ENCODE results near the gene CHADL. TPM values are rescaled to one million over a fixed set of nuclear protein-coding genes. Genes with fewer than 3 reads are reported as not detected.

Gene CHADL
- total and polyA plus RNA-seq, 2 of the 8 experiments (the other 6 are each of a cell fraction or from before 2014, with no cell fraction given): 0.78 to 1.4 TPM

GRCh38 chr22:41191467-41191866 is 49.3 kb downstream of the CHADL start:
- CTCF ChIA-PET (ENCODE audit: partially characterized antibody): interaction anchor here (1.4 to 3.4 kb wide), 5 partner anchors 9 to 46 kb away, joined by 4 to 17 read pairs (median 10); no protein-coding TSS in a partner anchor
- 79% methylated on average over 2 of the region's 2 CpGs; no CpG with 5 or more reads in 1 of the 2 experiments for WGBS, 2 experiments (ENCODE audit: extremely low coverage in 1 of 2, insufficient coverage in 1 of 2, insufficient read length in 1 of 2, insufficient replicate concordance in 2 of 2, low coverage in 1 of 2, low lambda C conversion rate in 2 of 2, missing lambda C conversion rate in 1 of 2)
- FAIRE-seq: no peak

More at GRCh38 chr22:41191467-41191866, 49.3 kb downstream of the CHADL start:
- no peak overlapping the region for H4K91ac ChIP-seq (replicated peaks; ENCODE audit: insufficient read length, low read length)
- no peak overlapping the region for H2AK5ac ChIP-seq (ENCODE audit: low read depth, low read length)
- no peak overlapping the region for H4K8ac ChIP-seq (ENCODE audit: extremely low read depth, insufficient read depth, low read length)
- H3K18ac ChIP-seq (ENCODE audit: extremely low read depth, low read length): no peak overlapping the region
- H3K27ac ChIP-seq (ENCODE audit: low read depth, low read length): no peak overlapping the region
- H3K27me3 ChIP-seq (replicated peaks in 1 of 4; ENCODE audit: control insufficient read depth in 3 of 4, extremely low read depth in 1 of 4, insufficient read depth in 3 of 4, low read length in 3 of 4): peaks cover 0 to 1% (median under 1%) of the 10 kb centered on the region in 4 experiments; a peak in 6 of 7 replicates
- no peaks in the 10 kb centered on the region; a peak in 1 of 8 replicates for H3K36me3 ChIP-seq (ENCODE audit: control insufficient read depth in 2 of 4, insufficient read depth in 4 of 4, low read length in 3 of 4)
- no peak overlapping the region for H3K23ac ChIP-seq (ENCODE audit: insufficient read length)
- no peak overlapping the region for H3K4me2 ChIP-seq (ENCODE audit: insufficient read depth in 1 of 2, low read depth in 2 of 2, low read length in 2 of 2)
- no peak for DNase-seq (ENCODE audit: low read depth in 1 of 2, low spot score in 2 of 2)
- no peak overlapping the region for H2BK5ac ChIP-seq (ENCODE audit: low read depth, low read length)
- peaks cover 2% of the 10 kb centered on the region; the same call in 1 of the 2 replicates for H3K23me2 ChIP-seq (ENCODE audit: low read depth, low read length)
- H4K20me1 ChIP-seq (replicated peaks in 1 of 2; ENCODE audit: control insufficient read depth in 1 of 2, insufficient read depth in 2 of 2, low read length in 2 of 2): no peaks in the 10 kb centered on the region
- no peak overlapping the region for H3K14ac ChIP-seq (ENCODE audit: insufficient read length)
- H3K9ac ChIP-seq (replicated peaks in 1 of 4; ENCODE audit: extremely low read depth in 1 of 4, low read depth in 3 of 4, low read length in 3 of 4): no peak overlapping the region
- H3K79me2 ChIP-seq (ENCODE audit: control insufficient read depth in 1 of 2, insufficient read depth in 2 of 2, low read length in 2 of 2): no peaks in the 10 kb centered on the region
- no peak for TF ChIP-seq CEBPB (IDR thresholded peaks at IDR 0.05; ENCODE audit: low read depth, low read length)
- H3K9me3 ChIP-seq (ENCODE audit: insufficient read depth in 2 of 2, low read depth in 1 of 2, low read length in 1 of 2): no peaks in the 10 kb centered on the region
- no peak overlapping the region for H2AFZ ChIP-seq (ENCODE audit: low read length)
- H3K4me3 ChIP-seq (ENCODE audit: extremely low read depth in 1 of 4, insufficient read depth in 2 of 4, low read depth in 3 of 4, low read length in 4 of 4): no peak overlapping the region
- no peak overlapping the region for H2BK12ac ChIP-seq (ENCODE audit: low read depth, low read length)
- H3K4ac ChIP-seq (replicated peaks; ENCODE audit: insufficient read length, low read depth, low read length): no peak overlapping the region
- no peak overlapping the region for H4K5ac ChIP-seq (ENCODE audit: insufficient read length, low read depth, low read length)
- no peak overlapping the region for H2BK20ac ChIP-seq (ENCODE audit: low read length)
- H3K79me1 ChIP-seq (ENCODE audit: low read depth, low read length): no peaks in the 10 kb centered on the region
- no peak overlapping the region for H3K56ac ChIP-seq (replicated peaks; ENCODE audit: insufficient read length, low read depth, low read length)
- no peak overlapping the region for H2BK120ac ChIP-seq (replicated peaks; ENCODE audit: low read depth, low read length)
- no peak overlapping the region for H2BK15ac ChIP-seq (ENCODE audit: low read length)
- POLR2A ChIA-PET (ENCODE audit: partially characterized antibody): interaction anchor here (1.1 to 6.4 kb wide), 3 partner anchors 10 to 46 kb away, joined by 3 to 30 read pairs (median 5); no protein-coding TSS in a partner anchor
- no peaks in the 10 kb centered on the region for H3K4me1 ChIP-seq (replicated peaks in 1 of 4; ENCODE audit: control insufficient read depth in 3 of 4, insufficient read depth in 4 of 4, low read length in 3 of 4)
